NCI-H2081 (cell line): Measurements from ENCODE around the gene ZFP62.
A peak's percentile ranks its signal among the peaks of the same experiment; 100 is the strongest.

ENCODE experiments used
- DNase-seq, 2 experiments: peaks; one replicate each; lab custom pipeline; 2025; lab: John Stamatoyannopoulos, UW

Gene ZFP62

DNA sequence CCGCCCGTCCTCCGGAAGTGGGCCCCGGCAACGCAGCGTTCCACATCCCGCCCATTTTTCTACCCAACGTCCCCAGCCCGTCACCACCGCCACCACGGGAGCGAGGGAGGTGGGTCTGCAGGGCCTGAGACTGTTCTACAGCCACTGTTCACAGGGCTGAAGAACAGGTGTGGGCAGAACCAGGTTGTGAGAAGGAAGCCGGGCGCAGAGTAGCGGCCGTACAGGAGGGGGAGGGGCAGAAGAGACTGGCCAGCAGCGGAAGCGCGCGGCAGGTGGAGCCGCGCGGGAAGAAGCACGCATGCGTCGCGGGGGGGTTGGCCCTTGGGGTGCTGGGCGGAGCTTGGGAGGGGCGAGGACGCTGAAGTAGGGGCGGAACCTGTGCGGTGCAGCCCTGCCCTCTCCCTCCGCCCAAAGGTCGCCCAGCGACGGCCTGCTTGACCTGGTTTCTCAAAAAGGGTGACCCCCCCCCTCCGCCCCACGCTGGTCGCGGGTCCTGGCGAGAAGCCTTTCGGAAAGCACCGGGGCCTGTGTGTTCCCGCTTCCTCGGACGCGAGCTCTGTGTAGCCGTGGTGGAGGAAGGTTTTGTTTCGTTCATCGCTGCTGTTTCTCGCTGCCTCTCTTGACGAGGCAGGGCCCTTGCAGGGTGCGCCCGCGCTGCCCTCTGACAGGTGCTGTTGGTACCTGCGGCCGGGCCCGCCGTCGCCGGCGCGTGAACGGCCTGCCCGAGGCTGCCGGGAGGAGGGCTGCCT, 50.7 kb downstream of the ZFP62 start:
- peak; percentile 88 to 95 for DNase-seq

DNA sequence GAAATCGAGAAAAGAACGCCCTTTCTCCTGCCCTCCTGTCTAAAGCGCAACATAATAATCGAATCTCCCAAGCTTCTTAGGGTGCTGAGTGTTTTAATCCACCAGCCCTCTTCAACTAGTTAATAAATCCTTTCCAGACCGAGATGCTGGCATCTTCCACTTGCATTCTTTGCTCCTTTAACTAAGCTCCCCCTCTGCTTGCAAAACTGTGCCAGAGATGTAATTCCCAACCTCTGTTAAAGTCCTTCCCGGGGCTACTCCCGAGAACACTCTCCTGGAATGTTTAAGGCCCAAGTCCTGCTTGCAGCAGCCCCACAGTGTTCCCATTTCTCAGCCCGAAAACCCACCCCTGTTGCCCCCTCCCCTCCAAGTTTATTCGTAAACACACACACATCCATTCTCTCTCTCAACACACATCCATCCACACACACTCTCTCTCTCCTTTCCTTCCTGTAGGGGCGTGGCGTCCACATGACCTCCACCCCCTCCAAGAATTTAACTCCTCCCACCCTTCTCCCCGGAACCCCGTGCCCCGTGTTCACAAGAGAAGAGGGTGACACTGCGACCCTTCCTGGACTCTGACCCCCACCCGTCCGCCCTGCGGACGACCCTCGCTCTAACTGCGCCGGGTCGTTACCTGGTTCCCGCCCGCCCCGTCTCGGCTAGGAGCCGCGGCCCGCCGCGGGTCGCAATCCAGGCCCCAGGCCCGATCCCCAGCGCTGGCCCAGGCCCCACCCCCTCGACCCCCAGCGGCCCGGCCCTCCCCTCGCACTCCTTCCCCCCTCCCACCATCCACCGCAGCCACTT, 51.5 kb downstream of the ZFP62 start:
- peak; percentile 78 to 91 for DNase-seq

DNA sequence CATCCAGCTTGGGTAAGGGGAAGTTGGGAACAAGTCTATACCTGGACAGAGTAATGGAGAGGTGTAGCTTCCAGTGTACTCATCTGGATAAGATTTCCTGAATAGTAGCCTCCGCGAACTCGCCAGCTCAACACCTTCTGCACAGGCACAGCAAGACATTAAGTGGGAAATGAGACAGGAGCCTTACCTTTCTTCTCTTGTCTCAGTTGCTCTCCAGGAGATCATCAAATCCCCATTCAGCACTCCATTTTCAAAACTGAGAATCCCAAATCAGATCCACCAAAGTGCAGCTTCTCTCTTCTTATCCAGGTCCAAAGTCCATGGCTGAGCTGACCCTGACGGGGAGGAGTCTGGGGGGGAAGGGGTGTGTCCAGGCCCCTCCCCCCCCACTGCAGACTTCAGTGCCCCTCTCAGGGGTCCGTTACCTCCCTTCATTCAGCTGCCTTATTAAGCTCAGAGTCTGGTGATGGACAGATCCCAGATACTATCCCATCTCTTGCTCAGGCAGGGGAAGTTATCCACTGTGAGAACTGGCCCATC, 52.5 kb downstream of the ZFP62 start:
- no peak for DNase-seq

DNA sequence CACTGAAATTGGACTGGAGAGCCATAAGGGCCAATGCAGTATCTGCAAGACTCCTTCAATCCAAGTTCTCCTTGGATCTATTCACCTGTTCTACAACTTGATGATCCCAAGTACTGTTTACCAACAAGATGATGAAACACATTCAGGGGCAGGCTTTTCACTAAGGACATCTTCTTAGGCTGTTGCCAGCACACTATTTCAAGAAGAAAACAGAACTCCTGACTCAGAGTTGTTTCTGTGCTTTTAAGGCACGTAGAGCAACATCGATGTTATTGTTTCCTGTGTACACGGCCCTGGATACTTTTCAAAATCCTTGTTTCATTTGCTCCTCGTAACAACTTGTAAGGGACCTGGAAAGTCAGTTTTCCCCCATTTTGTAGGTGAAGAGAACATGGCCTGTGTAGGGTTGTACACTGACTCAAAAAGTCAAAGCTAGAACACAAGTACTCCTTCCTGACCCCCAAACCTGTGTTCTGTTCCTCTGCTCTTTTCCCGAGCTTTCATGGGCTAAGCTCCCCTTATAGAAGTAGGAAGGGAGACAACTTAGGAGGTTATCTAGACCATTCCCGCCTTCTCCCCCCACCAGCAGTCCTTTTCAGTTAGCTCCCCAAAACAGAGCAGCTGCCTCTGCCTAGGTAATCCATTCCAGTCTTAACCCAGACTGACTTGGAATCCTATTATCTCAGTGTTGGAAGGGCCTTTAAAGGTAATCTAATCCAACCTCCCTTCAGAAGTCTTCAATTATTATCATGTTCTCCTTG, 53.2 kb downstream of the ZFP62 start:
- DNase-seq = no peak

DNA sequence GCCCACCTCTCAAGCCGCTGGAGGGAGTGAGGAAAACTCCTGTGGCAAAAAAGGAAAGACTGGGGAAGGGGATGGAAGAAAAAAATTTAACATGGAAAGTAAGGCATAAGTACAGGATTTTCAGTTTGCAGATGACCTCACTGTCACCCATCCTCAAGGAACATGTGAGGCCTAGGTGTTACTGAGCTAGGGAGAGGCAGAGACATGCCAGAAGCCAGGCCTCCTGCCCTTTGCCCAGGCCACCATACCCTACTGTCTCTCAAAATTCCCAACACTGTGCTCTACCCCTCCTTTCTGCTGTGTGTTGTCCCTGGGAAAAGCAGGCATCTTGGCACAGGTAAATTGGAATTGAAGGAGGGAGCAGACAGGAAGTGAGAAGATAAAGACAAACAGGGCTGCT, 54.0 kb downstream of the ZFP62 start:
- DNase-seq = no peak

DNA sequence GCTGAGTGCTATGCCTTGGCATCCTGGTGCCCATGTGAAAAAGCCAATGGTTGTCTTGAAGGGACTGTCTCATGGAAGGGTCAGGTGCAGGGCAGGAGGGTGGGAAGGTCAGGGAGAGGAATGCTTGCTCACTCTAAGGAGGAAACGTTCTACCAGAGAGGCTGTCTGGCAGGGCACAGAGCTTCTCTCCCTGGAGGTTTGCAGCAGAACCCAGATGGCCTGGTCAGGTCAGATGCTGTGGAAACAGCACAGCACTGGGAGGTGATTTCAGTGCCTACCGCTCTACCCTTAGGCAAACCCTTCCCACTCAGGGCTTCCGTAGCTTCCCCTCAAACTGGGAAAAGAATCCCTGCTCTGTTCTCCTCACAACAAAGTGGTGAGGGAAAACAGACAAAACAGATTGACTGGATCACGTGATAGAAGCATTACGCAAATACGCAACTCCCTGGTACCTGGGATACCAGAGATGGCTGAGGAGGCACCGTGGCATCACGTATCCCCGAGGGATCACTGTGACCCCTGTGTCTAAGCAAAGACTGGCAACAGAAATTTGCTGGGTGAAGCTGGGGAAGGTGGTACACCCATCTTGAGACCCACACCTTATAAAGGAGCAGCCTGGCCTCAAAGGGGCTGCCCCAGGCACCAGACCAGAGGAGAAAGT, 54.6 kb downstream of the ZFP62 start:
- DNase-seq = no peak

DNA sequence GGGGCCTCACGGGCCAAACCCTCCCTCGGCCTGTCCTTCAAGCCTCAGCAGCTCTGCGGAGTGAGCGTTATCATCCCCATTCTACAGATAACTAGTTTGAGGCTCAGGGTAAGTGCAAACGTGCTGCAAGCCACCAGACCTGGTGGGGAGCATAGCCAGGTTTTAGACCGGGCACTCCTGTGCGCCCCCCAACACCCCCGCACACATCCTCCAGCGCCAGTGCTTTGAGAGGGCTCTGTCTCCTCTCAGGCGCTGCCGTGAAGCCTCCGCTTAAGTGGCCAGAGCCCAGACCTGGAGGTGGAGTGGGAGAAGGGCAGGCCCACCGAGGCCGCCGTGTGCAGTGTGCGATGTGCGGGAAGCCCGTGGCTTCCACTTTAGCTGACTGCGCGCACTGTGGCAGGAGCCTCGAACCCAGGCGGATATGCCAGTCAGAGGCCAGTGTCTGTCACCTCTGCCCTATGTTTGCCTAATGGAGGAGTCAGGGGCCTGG, 56.9 kb downstream of the ZFP62 start:
- DNase-seq = no peak

DNA sequence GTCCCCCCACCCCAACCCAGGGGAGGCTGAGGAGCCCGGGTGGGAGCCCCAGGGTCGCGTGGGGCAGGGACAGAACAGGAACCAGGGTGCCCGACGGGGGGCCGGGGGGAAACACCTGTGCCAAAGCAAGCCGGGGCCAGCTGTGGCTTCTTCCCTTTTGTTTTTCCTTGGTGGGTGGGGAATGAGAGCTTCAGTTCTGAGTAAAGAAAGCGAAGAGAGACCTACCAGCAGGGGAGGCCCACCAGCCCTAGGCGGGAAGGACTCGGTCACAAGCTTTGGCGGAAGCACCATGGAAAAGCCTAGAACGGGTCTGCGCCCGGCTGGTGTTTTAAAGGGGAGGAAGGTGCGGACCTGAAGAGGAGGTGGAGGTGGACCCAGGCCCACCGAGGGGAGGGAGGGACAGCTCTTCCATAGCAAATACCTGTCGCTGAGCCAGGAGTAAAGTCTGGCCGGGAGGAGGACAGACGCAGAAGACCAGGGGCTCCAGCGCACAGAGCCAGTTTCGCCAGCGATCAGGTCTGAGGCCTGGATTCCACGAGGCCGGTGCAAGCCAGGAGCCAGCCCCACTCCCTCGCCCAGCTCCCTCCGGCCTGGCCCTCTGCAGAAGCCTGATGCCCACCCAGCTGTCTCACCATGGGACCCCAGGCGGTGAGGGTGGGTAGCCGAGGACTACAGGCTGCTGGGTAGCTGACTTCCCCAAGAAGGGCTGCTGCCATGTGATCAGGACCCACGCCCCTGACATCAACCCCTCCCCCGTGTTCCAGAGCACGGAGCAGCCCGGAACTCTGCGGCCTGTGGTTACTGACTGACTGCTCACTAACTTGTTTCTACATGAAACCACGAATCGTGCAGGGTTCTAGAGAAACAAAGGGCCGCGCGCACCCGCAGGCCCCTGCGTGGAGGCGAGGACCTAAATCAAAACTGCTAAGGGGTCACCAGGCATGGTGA, 57.6 kb downstream of the ZFP62 start:
- DNase-seq = no peak

DNA sequence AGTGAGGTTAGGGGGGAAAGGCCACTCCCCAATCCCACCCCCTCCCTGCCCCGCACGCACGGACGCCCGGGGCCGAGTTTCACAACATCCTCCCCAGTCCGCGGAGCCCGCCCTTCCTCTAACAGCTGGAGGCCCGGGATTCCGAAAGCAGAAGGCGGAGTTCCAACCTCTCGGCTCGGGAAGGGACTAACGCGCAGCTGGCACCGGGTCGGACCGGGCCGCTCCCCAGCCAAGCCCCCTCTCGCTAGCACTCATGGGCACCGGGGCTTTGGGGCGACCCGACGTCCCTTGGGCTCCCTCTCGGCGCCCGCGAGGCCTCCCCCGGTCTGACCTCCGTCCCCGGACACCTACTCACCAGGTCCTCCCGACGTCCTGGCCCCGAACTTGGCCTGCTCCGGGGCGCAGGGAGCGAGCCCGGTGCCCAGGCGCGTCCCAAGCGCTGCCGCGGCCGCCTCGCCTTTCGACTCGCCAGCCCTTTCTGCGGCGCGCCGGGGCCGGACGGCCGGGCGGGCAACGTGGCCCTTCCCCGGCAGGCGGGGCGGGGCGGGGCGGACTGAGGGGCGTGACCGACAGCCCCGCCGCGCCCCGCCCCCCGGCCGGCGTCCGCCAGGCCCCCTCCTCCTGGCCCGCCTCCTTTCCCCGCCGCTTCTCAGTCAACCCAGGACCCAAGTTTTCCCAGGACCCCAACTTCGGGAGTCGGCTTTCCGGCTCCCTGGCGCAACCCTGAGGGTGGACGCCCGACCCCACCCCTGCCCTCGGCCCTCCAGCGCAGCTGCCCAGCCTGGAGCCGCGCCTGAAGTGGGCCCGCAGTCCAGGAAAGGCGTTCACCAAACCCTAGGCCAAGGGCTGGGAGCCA, 58.5 kb downstream of the ZFP62 start, which contains the start of gene MGAT1:
TSS of gene MGAT1 (minus strand) at position 482 of the 856 bp plus-strand sequence. CDS start 9,835 bp downstream, outside the sequence.
- peak; percentile 54 to 60 for DNase-seq

DNA sequence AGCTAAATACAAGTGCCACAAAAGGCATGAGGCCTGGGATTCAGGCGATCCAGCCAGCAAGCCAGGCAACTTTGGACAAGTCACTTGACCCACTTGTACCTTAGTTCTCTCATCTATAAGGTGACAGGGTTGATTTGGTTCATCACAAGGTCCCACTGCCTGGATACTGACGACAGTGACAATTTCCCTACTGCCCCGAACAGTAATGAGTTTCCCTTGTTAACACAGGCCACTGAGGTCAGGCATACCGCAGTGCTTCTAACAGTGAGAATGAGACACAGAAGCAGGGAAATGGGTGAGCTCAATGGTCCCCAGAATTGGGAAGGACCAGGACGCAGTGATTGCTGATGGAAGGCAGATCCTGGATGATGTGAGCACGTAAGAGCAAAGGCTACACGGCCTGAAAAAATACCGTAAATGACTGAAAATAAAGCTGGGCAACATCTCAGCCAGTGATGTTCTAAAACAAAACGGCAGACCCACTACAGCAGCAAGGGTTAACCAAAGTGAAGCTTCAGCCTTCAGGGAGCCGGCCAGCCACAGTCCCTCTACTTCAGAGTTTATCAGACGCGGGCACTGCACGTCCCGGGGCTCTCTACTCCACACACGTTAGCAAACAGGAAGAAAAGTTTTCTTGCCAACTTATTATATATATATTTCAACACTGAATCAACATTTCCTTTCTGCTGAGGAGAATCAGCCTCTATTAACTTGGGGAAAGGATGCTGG, 59.3 kb downstream of the ZFP62 start:
- no peak for DNase-seq

DNA sequence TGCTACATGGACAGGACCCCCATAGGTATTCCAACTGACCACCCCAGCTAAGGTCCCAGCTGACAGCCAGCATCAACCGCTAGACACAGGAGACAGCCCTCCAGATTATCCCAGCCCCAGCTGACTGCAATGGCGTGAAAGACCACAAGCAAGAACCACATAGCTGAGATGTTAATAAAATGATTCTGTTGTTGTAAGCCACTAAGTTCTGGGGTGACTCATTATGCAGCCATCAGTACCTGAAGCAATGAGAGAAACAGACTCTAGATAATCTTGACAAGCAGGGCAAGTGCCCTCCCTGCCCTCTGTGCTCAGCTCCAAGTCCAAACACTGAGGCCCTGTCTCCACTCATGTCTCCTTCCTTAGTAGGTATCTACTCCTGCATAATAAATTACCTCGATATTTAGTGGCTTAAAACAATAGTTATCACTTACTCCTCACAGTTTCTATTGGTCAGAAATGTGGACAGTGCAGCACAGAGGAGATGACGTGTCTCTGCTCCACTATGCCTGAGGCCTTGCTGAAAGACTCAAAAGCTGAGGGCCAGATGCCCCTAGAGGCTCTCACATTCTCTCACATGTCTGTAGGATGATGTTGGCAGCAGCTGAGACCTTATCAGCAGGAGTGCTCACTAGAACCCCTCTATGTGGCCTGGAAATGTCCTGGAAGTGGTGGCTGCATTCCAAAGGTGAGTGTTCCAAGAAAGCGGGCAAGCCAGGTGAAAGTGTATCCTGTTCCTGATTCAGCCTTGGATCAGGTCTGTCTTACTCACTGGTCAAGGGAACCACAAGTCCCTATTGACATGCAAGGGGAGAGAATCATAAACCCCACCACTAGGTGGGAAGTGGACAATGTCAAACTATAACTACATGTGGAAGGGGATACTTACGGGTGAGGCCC, 60.9 kb downstream of the ZFP62 start:
- no peak for DNase-seq

DNA sequence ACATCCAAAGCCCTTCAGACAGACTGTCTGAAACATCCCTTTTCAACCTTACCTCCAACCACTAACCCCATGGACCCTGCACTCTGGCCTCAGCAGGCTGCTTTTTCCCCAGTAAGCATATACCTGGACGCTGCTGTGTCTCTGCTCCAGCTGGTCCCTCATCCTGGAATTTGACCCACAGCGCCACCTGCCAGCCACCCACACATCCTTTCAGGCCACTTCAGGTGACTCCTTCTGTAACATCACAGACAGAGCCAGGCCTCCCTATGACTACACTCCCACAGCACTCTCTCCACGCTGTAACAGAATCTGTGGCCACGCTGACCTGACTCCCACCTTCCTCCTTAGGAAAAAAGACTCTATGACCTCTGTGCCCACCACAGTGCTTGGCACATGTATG, 61.9 kb downstream of the ZFP62 start:
- no peak for DNase-seq

DNA sequence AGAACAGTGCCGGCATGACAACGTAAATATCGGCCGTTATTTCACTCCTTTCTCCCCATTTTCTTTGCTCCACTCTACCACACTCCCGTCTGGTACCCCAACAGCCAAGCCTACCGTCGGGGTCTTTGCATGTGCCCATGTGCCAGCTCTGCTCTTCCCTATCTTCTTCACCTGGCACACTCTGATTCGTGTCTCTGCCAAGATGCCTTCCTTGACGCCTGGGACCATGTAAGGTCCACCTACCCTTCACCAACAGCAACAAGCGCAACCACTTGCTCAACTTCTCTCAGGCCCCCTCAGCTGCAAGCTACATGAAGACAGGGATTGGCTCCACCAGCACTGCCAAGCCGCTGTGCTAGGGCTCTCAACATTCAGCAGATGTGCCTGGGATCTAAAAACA, 62.9 kb downstream of the ZFP62 start:
- no peak for DNase-seq
